ES-I3 (cell line): ENCODE results near the gene BNIP5.

ENCODE experiments used
- H3K36me3 ChIP-seq: 2 replicates; pipeline ENCODE4 v1.6.1; 2013; ENCODE audit warnings: mild to moderate bottlenecking, low read length, control low read depth, moderate library complexity; ENCODE audit not compliant: insufficient read depth
- H3K4me1 ChIP-seq: 2 replicates; pipeline ENCODE4 v1.6.1; 2013; ENCODE audit warnings: mild to moderate bottlenecking, control low read depth, low read length; ENCODE audit not compliant: insufficient read depth
- H3K9ac ChIP-seq: 2 replicates; pipeline ENCODE4 v1.6.1; 2013; ENCODE audit warnings: low read depth, mild to moderate bottlenecking, low read length, moderate library complexity
- H3K9me3 ChIP-seq: 2 replicates; pipeline ENCODE4 v1.6.1; 2013; ENCODE audit warnings: mild to moderate bottlenecking, low read length, moderate library complexity; ENCODE audit not compliant: control insufficient read depth, insufficient read depth

The BNIP5 gene, protein sequence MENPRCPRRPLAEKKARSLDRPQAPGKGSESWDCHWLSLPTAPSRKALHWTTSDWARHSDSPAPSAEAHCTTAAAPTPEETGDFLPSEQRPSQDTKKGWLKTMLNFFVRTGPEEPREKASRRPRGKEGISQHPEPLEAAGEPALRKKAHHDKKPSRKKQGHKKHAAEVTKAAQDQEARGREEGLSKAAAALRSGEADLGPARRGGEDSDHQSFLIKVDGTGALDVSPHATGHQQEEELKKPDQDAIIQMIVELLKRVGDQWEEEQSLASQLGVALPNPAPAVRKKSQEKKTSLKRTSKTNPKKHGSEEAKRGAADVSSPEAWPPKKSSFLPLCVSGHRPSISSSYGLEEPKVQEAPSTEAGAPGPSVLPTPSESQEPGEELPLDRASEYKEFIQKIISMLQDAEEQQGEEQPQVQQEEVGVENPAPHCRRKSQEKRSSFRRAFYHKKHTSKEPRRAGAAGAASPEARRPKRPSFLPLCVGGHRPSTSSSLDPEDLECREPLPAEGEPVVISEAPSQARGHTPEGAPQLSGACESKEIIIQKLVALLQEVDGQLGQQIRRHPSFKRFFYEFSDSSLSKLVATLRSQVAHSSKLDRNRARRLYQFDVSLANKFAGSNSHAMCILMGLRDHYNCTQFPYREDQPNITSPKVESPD

DNA sequence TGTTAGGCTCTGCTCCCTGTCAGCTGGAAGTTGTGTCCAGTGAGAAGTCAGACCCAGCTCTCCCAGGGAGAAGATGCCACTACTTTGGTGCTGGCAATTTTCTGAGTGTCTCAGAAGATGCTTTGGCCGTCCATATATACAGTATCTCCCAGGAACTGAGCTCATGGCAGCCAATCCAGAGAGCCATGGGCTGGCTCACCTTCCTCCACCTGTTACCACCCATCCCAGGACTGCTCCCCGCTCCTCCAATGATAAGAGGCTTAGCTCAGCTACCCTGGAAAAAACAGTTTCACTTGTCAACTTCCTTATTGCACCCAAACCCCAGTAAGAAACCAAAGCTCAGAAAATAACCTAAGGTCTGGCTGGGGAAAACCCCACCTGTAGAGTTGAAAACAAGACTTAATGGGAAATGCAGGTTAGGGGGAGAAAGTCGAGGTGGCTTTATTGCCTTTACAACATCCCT lies at the start of gene BNIP5:
TSS of gene BNIP5 (minus strand) at position 110 of the 463 bp plus-strand sequence. CDS start 6,198 bp downstream, outside the sequence.
- H3K4me1 ChIP-seq, result no peaks in the 10 kb centered on the region; the same call in 1 of the 2 replicates
- H3K9ac ChIP-seq, result no peak within 1 kb of the TSS
- no peaks in the 10 kb centered on the region for H3K36me3 ChIP-seq
- no peaks in the 10 kb centered on the region for H3K9me3 ChIP-seq

DNA sequence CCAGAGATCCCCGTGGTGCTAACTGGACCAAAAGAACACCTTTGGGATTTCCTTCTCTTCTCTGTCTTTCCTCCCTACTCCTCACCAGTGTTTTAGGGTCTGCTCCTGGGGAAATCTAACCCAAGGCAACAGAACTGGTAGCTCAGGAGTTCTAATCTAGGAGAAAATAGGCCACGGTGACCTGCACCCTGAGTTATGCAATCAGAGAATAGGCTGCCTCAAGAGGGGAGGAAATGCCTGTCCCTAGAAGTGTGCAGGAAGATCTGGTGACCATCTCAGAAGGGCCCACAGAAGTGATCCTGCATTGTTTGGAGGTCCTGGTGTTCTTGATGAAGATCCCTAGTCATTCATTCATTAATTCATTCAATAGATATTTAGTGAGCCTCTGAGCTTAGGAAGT lies 47.4 kb upstream of the BNIP5 start:
- H3K9ac ChIP-seq, result no peak overlapping the region
- H3K36me3 ChIP-seq, result no peaks in the 10 kb centered on the region
- H3K9me3 ChIP-seq, result no peaks in the 10 kb centered on the region
- 0 out of 2 replicates have a peak, but pooled peaks cover 5% of the 10 kb centered on the region for H3K4me1 ChIP-seq

DNA sequence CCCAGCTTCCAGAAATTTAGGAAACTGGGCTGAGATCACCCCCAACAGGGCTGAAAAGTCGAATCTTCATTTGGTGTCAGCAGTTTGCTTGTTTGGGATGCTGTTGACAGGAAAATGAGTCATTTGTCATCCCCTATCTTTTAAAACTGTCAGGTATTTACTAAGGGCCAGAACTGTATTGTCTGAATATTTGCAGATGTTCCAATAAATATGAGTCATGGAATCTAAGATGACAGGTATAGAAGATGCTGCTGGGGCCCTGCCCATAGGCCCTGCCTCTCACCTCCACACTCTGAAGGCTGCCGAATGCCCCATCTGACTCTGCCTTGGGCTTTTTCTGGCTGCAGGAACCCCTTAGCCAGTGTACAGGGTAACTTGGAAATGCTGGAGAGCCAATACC lies 46.9 kb upstream of the BNIP5 start:
- Histone ChIP-seq H3K9ac (no peak overlapping the region), H3K9me3 (no peaks in the 10 kb centered on the region), H3K36me3 (no peaks in the 10 kb centered on the region), H3K4me1 (0 out of 2 replicates have a peak, but pooled peaks cover 5% of the 10 kb centered on the region)

DNA sequence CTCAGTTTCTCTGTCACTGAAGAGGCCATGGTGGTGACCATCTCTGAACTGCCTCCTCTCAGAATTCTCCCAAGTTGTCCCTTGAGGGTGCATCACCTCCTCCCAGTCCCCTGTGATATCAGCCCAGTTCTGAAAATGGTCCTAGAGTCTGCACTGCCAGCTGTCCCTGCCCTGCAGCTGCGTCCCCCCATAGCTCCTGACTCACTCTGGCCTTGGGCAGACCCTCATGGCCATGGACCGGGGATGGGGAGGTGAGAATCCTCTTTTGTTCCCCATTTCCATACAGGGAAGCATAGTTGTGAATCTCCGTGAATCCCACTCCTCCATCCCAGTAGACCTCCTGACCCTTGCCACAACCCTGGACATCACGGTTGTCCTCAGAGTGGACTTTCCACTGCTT lies 46.3 kb upstream of the BNIP5 start:
- 0 out of 2 replicates have a peak, but pooled peaks cover 5% of the 10 kb centered on the region for H3K4me1 ChIP-seq
- no peaks in the 10 kb centered on the region for H3K36me3 ChIP-seq
- H3K9ac ChIP-seq, result no peak overlapping the region
- H3K9me3 ChIP-seq, result no peaks in the 10 kb centered on the region

DNA sequence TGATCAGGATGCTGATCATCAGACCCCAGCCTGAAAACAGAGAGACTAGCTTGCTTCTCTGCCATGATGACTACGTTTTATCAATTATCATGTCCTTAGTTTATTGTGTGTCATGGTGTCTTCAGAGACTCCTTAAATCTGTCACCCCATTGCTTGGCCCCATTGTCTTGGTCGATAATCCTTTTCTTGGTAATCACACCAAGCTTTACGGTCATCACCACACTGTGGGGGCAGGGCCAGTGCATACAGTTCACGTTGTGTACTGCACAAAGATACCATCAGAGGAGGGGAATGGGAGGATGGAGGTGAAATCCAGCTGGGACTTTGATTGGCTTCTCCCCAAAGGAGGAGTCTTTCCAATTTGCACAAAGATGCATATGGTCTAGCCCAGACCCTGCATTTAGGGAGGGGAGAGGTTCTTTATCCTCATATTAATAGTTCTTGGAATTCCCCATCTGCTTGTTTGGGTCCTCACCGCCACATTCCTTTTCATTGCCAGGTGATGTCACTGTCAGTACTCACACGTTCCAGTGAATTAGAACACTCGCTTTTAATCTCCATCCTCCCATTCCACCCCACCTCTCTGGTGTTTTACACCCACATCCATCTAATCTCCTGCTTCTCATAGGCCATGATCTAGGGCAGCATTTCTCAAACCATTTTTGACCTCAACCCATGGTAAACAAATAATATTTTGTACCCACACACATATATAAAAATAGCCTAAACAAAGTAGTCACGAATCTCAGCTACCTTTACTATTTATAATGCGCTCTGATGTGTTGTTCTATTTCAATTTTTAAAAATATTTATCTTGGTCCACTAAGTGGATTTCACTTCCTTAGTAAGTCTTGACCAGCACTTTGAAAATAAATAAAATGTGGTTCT lies 45.1 kb upstream of the BNIP5 start:
- Histone ChIP-seq H3K4me1 (0 out of 2 replicates have a peak, but pooled peaks cover 5% of the 10 kb centered on the region), H3K9ac (no peak overlapping the region), H3K36me3 (no peaks in the 10 kb centered on the region), H3K9me3 (no peaks in the 10 kb centered on the region)

DNA sequence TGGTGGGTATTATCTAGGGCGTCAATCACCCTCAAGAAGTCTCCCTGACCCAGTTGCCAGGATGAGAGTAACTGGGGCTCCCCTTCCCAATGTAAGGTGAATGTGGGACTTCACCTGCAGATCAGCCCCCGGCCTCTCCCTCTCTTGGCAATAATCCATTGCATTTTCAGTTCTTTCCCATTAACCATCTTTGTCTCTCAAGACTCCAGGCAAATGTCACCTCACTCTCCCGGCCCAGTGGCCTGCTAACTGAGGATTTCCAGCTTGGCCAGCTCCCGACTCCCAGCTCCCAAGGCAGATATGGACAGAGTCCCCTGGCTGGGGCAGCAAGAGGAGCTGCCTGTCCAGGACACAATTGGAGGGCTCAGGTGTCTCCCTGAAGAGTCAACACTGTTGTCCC lies 43.5 kb upstream of the BNIP5 start:
- Histone ChIP-seq H3K9ac (no peak overlapping the region), H3K4me1 (0 out of 2 replicates have a peak, but pooled peaks cover 5% of the 10 kb centered on the region), H3K9me3 (no peaks in the 10 kb centered on the region), H3K36me3 (no peaks in the 10 kb centered on the region)

DNA sequence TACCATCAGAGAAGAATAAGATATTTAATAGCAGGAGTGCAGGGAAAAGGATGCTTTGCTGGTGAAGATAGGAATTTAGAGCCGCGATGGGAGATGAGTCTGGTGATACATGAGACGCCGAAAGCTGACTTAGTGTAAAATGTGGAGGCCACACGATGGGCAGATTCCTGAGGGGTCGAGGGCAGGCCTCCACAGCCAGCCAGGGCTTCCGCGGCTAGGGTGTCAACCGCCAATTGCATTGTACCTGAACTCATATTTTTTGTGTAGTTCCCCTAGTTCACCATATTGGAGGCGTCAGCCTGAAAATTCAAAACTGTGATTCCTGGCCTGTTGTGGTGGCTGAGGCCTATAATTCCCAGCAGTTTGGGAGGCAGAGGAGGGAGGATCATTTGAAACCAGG lies 42.2 kb upstream of the BNIP5 start:
- Histone ChIP-seq H3K36me3 (no peaks in the 10 kb centered on the region), H3K9ac (no peak overlapping the region), H3K4me1 (0 out of 2 replicates have a peak, but pooled peaks cover 5% of the 10 kb centered on the region), H3K9me3 (no peaks in the 10 kb centered on the region)

DNA sequence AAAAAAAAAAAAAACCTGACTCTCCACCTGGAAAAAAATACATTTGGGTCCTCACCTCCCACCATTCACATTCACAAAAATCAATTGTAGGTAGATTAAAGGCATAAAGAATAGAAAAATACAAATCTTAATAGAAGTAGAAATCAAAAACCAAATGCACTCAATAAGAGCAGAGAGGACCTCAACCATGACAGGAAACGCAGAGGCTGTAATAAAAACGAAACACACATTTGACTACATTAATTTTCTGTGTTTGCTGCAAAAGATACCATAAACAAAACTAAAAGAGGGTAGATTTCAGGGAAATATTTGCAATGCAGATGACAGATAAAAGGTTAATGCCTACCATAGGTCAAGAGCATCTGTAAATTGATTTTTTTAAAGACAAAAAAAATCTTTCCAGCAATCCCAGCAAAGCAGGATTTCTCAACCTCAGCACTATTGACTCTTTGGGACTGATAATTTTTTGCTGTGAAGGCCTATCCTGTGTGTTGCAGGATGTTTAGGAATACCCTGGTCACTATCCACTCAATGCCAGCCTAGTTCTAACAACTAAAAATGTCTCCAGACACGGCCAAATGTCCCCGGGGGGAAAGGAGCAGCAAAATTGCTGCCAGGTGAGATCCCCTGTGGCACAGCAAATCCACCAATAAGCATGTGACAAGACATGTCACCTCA lies 41.7 kb upstream of the BNIP5 start:
- Histone ChIP-seq H3K4me1 (peaks cover 10% of the 10 kb centered on the region; the same call in 1 of the 2 replicates), H3K9ac (no peak overlapping the region), H3K9me3 (no peaks in the 10 kb centered on the region), H3K36me3 (no peaks in the 10 kb centered on the region)

DNA sequence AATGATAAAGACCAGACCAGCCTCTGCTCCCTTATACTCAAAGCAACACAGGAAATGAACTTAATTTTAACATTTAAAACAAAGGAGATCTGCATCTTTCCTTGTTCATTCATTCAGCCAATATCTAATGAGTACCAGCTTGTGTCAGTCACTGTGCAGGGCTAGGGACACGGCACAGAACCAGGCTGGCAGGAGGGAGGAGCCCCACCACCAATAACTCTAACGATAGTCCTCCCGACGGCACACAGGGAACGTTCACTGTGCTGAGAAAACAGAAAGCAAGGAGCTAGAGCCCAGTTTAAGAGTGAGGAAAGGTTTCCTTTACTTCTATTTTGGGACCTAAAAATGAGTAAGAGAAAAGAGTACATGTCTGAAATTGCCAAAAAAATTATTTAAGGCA lies 40.9 kb upstream of the BNIP5 start:
- no peaks in the 10 kb centered on the region for H3K36me3 ChIP-seq
- H3K9me3 ChIP-seq, result no peaks in the 10 kb centered on the region
- no peak overlapping the region for H3K9ac ChIP-seq
- peaks cover 10% of the 10 kb centered on the region; the same call in 1 of the 2 replicates for H3K4me1 ChIP-seq

DNA sequence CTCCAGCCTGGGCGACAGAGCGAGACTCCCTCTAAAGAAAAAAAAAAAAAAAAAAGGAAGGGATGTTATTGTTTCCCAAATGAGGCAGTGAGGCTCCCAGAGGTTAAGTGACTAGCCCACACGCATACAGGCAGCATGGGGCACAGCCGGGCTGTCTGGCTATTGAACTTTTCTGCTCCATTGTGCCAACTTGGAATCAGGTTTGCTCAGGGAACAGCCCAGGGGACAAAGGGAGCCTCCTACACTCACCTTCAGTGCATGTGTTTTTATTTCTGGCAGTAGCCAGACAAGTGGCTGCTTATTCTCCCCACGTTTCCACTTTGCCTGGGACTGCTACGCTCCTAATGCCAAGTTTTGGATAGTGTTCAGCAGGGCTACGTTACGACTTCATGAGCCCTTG lies 40.1 kb upstream of the BNIP5 start:
- H3K36me3 ChIP-seq, result no peaks in the 10 kb centered on the region
- peaks cover 9% of the 10 kb centered on the region; the same call in 1 of the 2 replicates for H3K4me1 ChIP-seq

DNA sequence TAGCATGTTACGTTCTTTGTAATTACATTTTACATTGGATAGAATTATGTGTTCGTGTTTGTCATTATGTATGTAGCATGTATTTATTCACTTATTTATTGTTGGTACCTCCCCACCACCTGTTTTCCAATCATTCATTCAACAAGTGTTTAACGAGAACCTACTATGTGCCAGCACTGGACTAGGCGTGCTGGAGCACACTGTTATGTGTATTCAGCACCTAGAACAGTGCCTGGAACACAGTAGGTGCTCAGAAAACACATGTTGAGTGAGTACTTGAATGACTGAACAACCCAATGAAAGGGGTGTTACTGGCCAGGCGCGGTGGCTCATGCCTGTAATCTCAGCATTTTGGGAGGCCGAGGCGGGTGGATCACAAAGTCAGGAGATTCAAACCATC lies 39.5 kb upstream of the BNIP5 start:
- Histone ChIP-seq H3K9ac (no peak overlapping the region), H3K4me1 (peaks cover 4% of the 10 kb centered on the region; the same call in 1 of the 2 replicates), H3K36me3 (no peaks in the 10 kb centered on the region), H3K9me3 (no peaks in the 10 kb centered on the region)

More for the DNA sequence above, 40.1 kb upstream of the BNIP5 start:
- no peaks in the 10 kb centered on the region for H3K9me3 ChIP-seq
- no peak overlapping the region for H3K9ac ChIP-seq

DNA sequence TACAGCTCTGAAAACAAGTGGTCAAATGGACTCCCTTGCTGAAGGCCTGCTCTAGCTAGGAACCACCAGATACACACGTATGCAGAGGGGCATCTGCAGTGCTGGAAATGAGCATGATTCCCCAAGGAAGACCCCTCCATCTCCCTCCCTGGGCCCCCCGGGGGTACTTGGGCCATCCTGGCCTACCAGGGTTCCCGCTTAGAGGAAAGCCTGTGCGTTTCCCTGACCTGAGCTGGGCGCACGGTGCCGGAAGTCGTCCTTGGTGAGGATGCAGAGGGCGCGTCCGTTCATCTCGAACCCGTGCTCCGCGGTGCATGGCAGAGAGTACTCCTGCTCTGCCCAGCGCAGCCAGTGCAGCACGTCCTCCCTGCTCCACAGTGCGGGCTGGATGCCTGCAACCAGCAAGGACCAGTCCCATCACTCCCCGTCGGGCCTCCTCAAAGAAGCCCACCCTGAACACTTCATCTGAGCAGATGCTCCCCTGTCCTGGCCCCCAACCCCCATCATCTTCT lies 39.0 kb upstream of the BNIP5 start:
- peaks cover 4% of the 10 kb centered on the region; the same call in 1 of the 2 replicates for H3K4me1 ChIP-seq

DNA sequence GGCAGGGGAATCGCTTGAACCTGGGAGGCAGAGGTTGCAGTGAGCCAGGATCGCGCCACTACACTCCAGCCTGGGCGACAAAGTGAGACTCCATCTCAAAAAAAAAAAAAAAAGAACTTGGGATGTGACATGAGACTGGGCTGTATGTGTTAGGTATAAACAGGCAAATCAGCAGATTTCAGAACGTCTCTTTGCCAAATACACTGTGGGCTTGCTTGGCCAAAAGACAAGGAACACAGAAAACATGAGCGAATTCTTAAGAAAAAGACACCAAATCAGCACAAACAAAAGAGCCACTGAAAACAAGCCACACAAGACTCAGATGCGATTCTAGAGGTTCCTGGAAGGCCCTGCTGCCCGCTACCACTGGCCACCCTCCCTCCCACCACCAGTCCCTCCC lies 38.3 kb upstream of the BNIP5 start:
- Histone ChIP-seq H3K9me3 (no peaks in the 10 kb centered on the region), H3K9ac (no peak overlapping the region)

More for the DNA sequence above, 39.0 kb upstream of the BNIP5 start:
- no peak overlapping the region for H3K9ac ChIP-seq
- no peaks in the 10 kb centered on the region for H3K9me3 ChIP-seq
- no peaks in the 10 kb centered on the region for H3K36me3 ChIP-seq

More for the DNA sequence above, 38.3 kb upstream of the BNIP5 start:
- no peaks in the 10 kb centered on the region for H3K36me3 ChIP-seq
- peaks cover 4% of the 10 kb centered on the region; the same call in 1 of the 2 replicates for H3K4me1 ChIP-seq
